Neural progenitor cell (in vitro differentiated cells): ENCODE measurements around the gene WIPF3.

Experiments used
- EZH2 ChIP-seq: fragments of 200-600 bp; sonication (generic); IDR thresholded peaks from 2 replicates; pipeline ENCODE4 v1.6.1; 2017; ENCODE audit warnings: antibody characterized with exemption, mild to moderate bottlenecking, moderate library complexity
- EZH2phosphoT487 ChIP-seq: fragments of 200-600 bp; sonication (generic); IDR thresholded peaks from 2 replicates; pipeline ENCODE4 v1.6.1; 2017; ENCODE audit warnings: antibody characterized with exemption
- TF ChIP-seq, protein P1 (sequence below): fragments of 200-600 bp; sonication (generic); IDR thresholded peaks from 2 replicates; pipeline ENCODE4 v1.5.1; 2017; ENCODE audit warnings: antibody characterized with exemption, mild to moderate bottlenecking

- TF ChIP-seq, protein P1, sequence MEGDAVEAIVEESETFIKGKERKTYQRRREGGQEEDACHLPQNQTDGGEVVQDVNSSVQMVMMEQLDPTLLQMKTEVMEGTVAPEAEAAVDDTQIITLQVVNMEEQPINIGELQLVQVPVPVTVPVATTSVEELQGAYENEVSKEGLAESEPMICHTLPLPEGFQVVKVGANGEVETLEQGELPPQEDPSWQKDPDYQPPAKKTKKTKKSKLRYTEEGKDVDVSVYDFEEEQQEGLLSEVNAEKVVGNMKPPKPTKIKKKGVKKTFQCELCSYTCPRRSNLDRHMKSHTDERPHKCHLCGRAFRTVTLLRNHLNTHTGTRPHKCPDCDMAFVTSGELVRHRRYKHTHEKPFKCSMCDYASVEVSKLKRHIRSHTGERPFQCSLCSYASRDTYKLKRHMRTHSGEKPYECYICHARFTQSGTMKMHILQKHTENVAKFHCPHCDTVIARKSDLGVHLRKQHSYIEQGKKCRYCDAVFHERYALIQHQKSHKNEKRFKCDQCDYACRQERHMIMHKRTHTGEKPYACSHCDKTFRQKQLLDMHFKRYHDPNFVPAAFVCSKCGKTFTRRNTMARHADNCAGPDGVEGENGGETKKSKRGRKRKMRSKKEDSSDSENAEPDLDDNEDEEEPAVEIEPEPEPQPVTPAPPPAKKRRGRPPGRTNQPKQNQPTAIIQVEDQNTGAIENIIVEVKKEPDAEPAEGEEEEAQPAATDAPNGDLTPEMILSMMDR, result no peak
- TF ChIP-seq EZH2 (no peak), EZH2phosphoT487 (no peak)
Measured at GRCh38 chr7:29948587-29948986, 142.3 kb downstream of the WIPF3 start.
